ENCODE measurements around the gene CAPNS1. TPM values are rescaled to one million over a fixed set of nuclear protein-coding genes. Genes with fewer than 3 reads are reported as not detected.

The CAPNS1 gene
- total and polyA plus RNA-seq, 2 of the 13 experiments (the other 11 are each of a cell fraction or from before 2014, with no cell fraction given) = 322 to 526 TPM

DNA sequence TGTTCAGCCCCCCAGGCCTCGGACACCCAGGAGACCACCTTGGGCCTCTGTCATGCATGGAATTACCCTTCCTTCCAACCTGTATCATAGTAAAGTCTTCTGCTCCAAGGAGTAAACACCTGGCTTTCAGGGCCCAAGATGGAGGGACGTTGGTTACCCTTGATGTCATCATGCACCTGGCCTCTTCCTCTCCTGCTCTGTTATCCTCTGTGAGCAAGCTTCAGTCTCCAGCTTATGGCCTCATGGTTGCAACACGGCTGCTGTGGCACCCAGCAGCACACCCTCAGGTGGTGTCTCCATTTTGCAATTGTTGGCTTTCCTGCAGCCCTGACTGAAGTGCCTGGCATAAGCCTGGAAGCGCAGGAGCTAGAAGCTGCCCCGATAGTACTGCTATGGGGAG, 32.9 kb upstream of the CAPNS1 start:
- in situ Hi-C loops (cut with HindIII; ENCODE audit: extremely low pct_ligation_motif_present, low pct_unique_long_range_greater_than_20kb) (no loop called here), intact Hi-C loops (cut with micrococcal nuclease; ENCODE audit: unreplicated experiment) (no loop called here)
- ChIA-PET POLR2A (no interaction called here), CTCF (ENCODE audit: low intra/inter-chr PET ratio, low total read pairs) (no interaction called here)
- H3K4me3 ChIP-seq (replicated peaks in 1 of 3; ENCODE audit: insufficient read depth in 1 of 3, low read depth in 2 of 3, low read length in 3 of 3) = no peak overlapping the region
- no peaks in the 10 kb centered on the region for H4K20me1 ChIP-seq (ENCODE audit: insufficient read depth, low read length)
- H3K4me2 ChIP-seq (ENCODE audit: low read depth, low read length) = no peak overlapping the region
- no peaks in the 10 kb centered on the region for H3K27me3 ChIP-seq (ENCODE audit: control insufficient read depth in 1 of 2, insufficient read depth in 2 of 2, low read length in 2 of 2)
- peaks cover 12 to 28% of the 10 kb centered on the region in 2 experiments; a peak in 4 of 5 replicates for H3K36me3 ChIP-seq (replicated peaks in 1 of 2; ENCODE audit: control insufficient read depth in 1 of 2, insufficient read depth in 2 of 2, low read length in 2 of 2)
- BruUV-seq (replicated peaks) = no TSS peak
- no peak for FAIRE-seq
- TF ChIP-seq, protein P1, sequence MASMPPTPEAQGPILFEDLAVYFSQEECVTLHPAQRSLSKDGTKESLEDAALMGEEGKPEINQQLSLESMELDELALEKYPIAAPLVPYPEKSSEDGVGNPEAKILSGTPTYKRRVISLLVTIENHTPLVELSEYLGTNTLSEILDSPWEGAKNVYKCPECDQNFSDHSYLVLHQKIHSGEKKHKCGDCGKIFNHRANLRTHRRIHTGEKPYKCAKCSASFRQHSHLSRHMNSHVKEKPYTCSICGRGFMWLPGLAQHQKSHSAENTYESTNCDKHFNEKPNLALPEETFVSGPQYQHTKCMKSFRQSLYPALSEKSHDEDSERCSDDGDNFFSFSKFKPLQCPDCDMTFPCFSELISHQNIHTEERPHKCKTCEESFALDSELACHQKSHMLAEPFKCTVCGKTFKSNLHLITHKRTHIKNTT (CRISPR knock-in tag; IDR thresholded peaks at IDR 0.05) = no peak
- TF ChIP-seq CC2D1A (CRISPR knock-in tag; IDR thresholded peaks at IDR 0.05) = no peak
- TF ChIP-seq CCDC6 (CRISPR knock-in tag; IDR thresholded peaks at IDR 0.05) = no peak
- no peak for TF ChIP-seq KDM1A (CRISPR knock-in tag; IDR thresholded peaks at IDR 0.05)
- TF ChIP-seq ZNF460 (CRISPR knock-in tag; IDR thresholded peaks at IDR 0.05; ENCODE audit: borderline replicate concordance) = no peak
- TF ChIP-seq, protein P2, sequence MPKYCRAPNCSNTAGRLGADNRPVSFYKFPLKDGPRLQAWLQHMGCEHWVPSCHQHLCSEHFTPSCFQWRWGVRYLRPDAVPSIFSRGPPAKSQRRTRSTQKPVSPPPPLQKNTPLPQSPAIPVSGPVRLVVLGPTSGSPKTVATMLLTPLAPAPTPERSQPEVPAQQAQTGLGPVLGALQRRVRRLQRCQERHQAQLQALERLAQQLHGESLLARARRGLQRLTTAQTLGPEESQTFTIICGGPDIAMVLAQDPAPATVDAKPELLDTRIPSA (CRISPR knock-in tag; IDR thresholded peaks at IDR 0.05; ENCODE audit: borderline replicate concordance) = no peak
- no peak for TF ChIP-seq IRX3 (CRISPR knock-in tag; IDR thresholded peaks at IDR 0.05; ENCODE audit: borderline replicate concordance, low read depth)
- TF ChIP-seq MXI1 (IDR thresholded peaks at IDR 0.05; ENCODE audit: borderline replicate concordance, low read depth, low read length) = no peak
- no peak for TF ChIP-seq RAD51 (IDR thresholded peaks at IDR 0.05; ENCODE audit: borderline replicate concordance)
- TF ChIP-seq SRSF4 (IDR thresholded peaks at IDR 0.05; ENCODE audit: low read depth, low read length, poor library complexity, severe bottlenecking) = no peak
- no peak for TF ChIP-seq DPF2 (CRISPR knock-in tag; IDR thresholded peaks at IDR 0.05; ENCODE audit: borderline replicate concordance, low read depth)
- no peak for TF ChIP-seq ZNF20 (CRISPR knock-in tag; IDR thresholded peaks at IDR 0.05)
- TF ChIP-seq FOXK1 (CRISPR knock-in tag; IDR thresholded peaks at IDR 0.05; ENCODE audit: borderline replicate concordance, low read depth) = no peak
- no peak for TF ChIP-seq XRCC5 (optimal IDR thresholded peaks at IDR 0.05; ENCODE audit: low read length)
- TF ChIP-seq THYN1 (CRISPR knock-in tag; IDR thresholded peaks at IDR 0.05; ENCODE audit: borderline replicate concordance, low read depth) = no peak
- no peak for TF ChIP-seq ZNF557 (CRISPR knock-in tag; IDR thresholded peaks at IDR 0.05)
- no peak for TF ChIP-seq HNRNPUL1 (IDR thresholded peaks at IDR 0.05; ENCODE audit: low read depth, low read length)
- no peak for TF ChIP-seq ZNF615 (CRISPR knock-in tag; IDR thresholded peaks at IDR 0.05; ENCODE audit: borderline replicate concordance)
- TF ChIP-seq LCORL (IDR thresholded peaks at IDR 0.05) = no peak
- TF ChIP-seq LCORL (CRISPR knock-in tag; IDR thresholded peaks at IDR 0.05) = no peak
- no peak for TF ChIP-seq ZNF329 (CRISPR knock-in tag; IDR thresholded peaks at IDR 0.05; ENCODE audit: low read depth)
- H3K4me1 ChIP-seq (ENCODE audit: insufficient read depth, low read length) = no peaks in the 10 kb centered on the region
- no peak overlapping the region for H3K27ac ChIP-seq (ENCODE audit: extremely low read length, insufficient read depth, low read length)
- ATAC-seq = no peak
- no peak overlapping the region for H3K9ac ChIP-seq (ENCODE audit: insufficient read depth, low read depth, low read length)
- no peaks in the 10 kb centered on the region for H3K9me3 ChIP-seq (ENCODE audit: low read length)
- H3K79me2 ChIP-seq (ENCODE audit: insufficient read depth, low read length) = no peaks in the 10 kb centered on the region
- no peak for DNase-seq (ENCODE audit: low spot score)
- no peak overlapping the region for H2AFZ ChIP-seq (ENCODE audit: low read length)
- 90% methylated on average over 4 of the region's 5 CpGs for WGBS (ENCODE audit: low lambda C conversion rate)

All from HepG2 (cell line).